ENCODE measurements around the gene DGCR2. TPM values are rescaled to one million over a fixed set of nuclear protein-coding genes. Genes with fewer than 3 reads are reported as not detected.

The DGCR2 gene, protein sequence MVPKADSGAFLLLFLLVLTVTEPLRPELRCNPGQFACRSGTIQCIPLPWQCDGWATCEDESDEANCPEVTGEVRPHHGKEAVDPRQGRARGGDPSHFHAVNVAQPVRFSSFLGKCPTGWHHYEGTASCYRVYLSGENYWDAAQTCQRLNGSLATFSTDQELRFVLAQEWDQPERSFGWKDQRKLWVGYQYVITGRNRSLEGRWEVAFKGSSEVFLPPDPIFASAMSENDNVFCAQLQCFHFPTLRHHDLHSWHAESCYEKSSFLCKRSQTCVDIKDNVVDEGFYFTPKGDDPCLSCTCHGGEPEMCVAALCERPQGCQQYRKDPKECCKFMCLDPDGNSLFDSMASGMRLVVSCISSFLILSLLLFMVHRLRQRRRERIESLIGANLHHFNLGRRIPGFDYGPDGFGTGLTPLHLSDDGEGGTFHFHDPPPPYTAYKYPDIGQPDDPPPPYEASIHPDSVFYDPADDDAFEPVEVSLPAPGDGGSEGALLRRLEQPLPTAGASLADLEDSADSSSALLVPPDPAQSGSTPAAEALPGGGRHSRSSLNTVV
- total RNA-seq (10 to 100 TPM; 26.9 to 28.4 TPM), polyA plus RNA-seq (51.7 TPM)

GRCh38 chr22:19122143-19122751, at the start of gene DGCR2:
TSS of gene DGCR2 (minus strand) at chr22:19122412. CDS start at chr22:19122206, 206 bp downstream.
- Histone ChIP-seq H3K27ac (ENCODE audit: low read depth, low read length) (peak within 1 kb of the TSS; percentile 82), H3K4me1 (ENCODE audit: insufficient read depth, low read length) (peaks cover 47% of the 10 kb centered on the region), H3K9me3 (ENCODE audit: low read length) (no peaks in the 10 kb centered on the region), H3K36me3 (ENCODE audit: insufficient read depth, low read length) (peaks cover 6% of the 10 kb centered on the region), H3K27me3 (ENCODE audit: insufficient read depth, low read length, poor library complexity, severe bottlenecking) (no peaks in the 10 kb centered on the region), H3K4me3 (ENCODE audit: low read length) (peak within 1 kb of the TSS; percentile 86)
- peak within 1 kb of the TSS; percentile 88 to 96 (median 90) for H3K4me3 Mint-ChIP-seq
- H3K4me1 Mint-ChIP-seq = peaks cover 39 to 54% (median 50%) of the 10 kb centered on the region in 3 donors
- no peaks in the 10 kb centered on the region for H3K27me3 Mint-ChIP-seq
- no peaks in the 10 kb centered on the region for H3K9me3 Mint-ChIP-seq
- peak; percentile 92 to 97 (median 94) for DNase-seq
- POLR2A ChIA-PET = interaction anchor here (1.4 to 2.4 kb wide), 5 partner anchors 11 to 357 kb away, joined by 3 to 14 read pairs (median 11); partner anchors contain the start of genes CDC45, ESS2 and UFD1
- H3K27ac Mint-ChIP-seq = peak within 1 kb of the TSS; percentile 19 to 96 (median 90)
- peaks cover 0 to 18% (median 0%) of the 10 kb centered on the region in 3 donors for H3K36me3 Mint-ChIP-seq
- CTCF ChIA-PET = interaction anchor here (0.6 to 1.8 kb wide), 4 partner anchors 11 to 22 kb away, joined by 3 to 10 read pairs (median 4); partner anchors contain the start of gene ESS2

DNA sequence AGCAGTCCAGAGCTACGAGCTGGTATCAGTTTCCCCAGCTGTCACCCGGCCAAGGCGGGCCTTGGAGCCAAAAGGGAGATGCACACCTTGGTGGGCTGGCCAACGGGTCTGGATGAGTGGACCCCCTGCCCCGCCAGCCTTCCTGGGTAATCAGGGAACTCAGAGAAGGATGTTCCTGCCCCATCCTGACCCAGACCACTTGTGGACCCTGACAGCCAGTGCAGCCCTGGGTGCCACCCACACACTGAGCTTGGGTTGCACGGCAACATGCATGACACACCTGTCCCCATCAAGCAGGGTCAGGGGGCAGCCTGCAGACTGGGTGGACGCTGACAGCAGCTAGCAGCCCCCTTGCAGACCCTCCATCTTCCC, 47.7 kb upstream of the DGCR2 start:
- Histone ChIP-seq H3K4me1 (ENCODE audit: insufficient read depth, low read length) (peaks cover 34% of the 10 kb centered on the region), H3K27ac (ENCODE audit: low read depth, low read length) (no peak overlapping the region), H3K27me3 (ENCODE audit: insufficient read depth, low read length, poor library complexity, severe bottlenecking) (peaks cover 26% of the 10 kb centered on the region), H3K36me3 (ENCODE audit: insufficient read depth, low read length) (peaks cover 5% of the 10 kb centered on the region), H3K9me3 (ENCODE audit: low read length) (no peaks in the 10 kb centered on the region), H3K4me3 (ENCODE audit: low read length) (peak overlapping the region; percentile 25)
- Mint-ChIP-seq H3K4me1 (peaks cover 23 to 47% (median 25%) of the 10 kb centered on the region in 3 donors), H3K27ac (peak overlapping the region in 2 of 8 donors; percentile 6 to 94), H3K4me3 (peak overlapping the region; percentile 92 to 95 (median 94)), H3K27me3 (peaks cover 33 to 38% of the 10 kb centered on the region in 2 donors), H3K9me3 (no peaks in the 10 kb centered on the region), H3K36me3 (peaks cover 0 to 11% (median 0%) of the 10 kb centered on the region in 3 donors)
- ChIA-PET POLR2A (no interaction called here), CTCF (no interaction called here)
- DNase-seq = no peak

DNA sequence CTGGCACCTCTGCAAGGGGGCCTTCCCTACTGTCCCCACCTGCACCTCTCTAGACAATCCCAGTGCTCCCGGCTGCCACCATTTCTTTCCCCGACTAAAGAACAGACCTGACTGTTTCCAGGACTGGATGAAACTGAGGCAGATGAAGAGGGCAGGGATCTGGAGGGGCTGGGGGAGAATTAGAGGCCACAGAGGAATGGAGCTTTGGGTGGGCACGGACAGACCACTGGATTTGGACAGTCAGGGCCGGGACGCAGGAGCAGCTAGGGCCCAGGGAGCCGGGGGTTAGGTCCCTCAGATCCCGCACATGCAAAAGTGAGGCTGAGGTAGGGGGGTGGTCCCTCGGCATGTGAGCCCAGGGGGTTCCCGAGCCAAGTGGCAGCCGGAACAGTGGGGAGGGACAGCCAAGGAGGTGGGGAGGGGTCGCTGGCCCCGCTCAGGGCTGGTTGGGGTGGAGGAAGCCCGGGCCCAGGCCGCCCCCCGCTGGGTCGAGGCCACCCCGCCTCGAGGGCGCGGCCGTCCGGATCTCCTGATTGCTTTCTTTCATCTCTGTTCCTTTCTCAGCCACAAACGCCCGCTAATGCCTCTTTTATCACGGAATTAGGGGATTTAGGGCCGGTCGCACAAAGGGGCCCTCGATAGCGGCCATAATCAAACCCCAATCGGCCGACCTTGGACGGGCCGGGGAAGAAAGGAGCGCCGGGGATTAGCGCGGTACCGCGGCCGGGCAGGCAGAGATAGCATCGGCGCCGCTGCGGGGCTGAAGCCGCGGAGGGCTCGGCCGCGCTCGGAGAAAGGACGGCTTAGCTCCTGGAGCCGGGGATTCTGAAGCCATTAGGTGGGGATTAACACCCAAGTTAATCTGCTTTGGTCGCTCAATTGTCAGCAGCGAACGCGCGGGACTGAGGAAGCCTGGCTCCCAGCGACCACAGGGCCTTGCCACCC, 47.1 kb upstream of the DGCR2 start:
- peaks cover 23 to 47% (median 25%) of the 10 kb centered on the region in 3 donors for H3K4me1 Mint-ChIP-seq
- peaks cover 5% of the 10 kb centered on the region for H3K36me3 ChIP-seq (ENCODE audit: insufficient read depth, low read length)
- no peak for DNase-seq
- peak overlapping the region in 5 of 8 donors; percentile 6 to 62 (median 26) for H3K27ac Mint-ChIP-seq
- H3K4me3 Mint-ChIP-seq = peak overlapping the region; percentile 41 to 72 (median 63)
- peaks cover 34% of the 10 kb centered on the region for H3K4me1 ChIP-seq (ENCODE audit: insufficient read depth, low read length)
- peaks cover 0 to 11% (median 4%) of the 10 kb centered on the region in 3 donors for H3K36me3 Mint-ChIP-seq
- H3K27ac ChIP-seq (ENCODE audit: low read depth, low read length) = no peak overlapping the region
- H3K27me3 Mint-ChIP-seq = peaks cover 33 to 41% of the 10 kb centered on the region in 2 donors
- ChIA-PET POLR2A (no interaction called here), CTCF (no interaction called here)
- H3K9me3 Mint-ChIP-seq = peaks cover 0 to 5% (median 0%) of the 10 kb centered on the region in 5 donors
- H3K4me3 ChIP-seq (ENCODE audit: low read length) = peak overlapping the region; percentile 25
- peaks cover 26% of the 10 kb centered on the region for H3K27me3 ChIP-seq (ENCODE audit: insufficient read depth, low read length, poor library complexity, severe bottlenecking)
- no peaks in the 10 kb centered on the region for H3K9me3 ChIP-seq (ENCODE audit: low read length)

GRCh38 chr22:19168088-19168890, 46.1 kb upstream of the DGCR2 start:
- Mint-ChIP-seq H3K4me3 (peak overlapping the region in 4 of 7 donors; percentile 3 to 61 (median 50)), H3K27ac (peak overlapping the region in 2 of 8 donors; percentile 11 to 62), H3K36me3 (peaks cover 0 to 11% (median 4%) of the 10 kb centered on the region in 3 donors), H3K9me3 (peaks cover 0 to 5% (median 0%) of the 10 kb centered on the region in 5 donors), H3K4me1 (peaks cover 19 to 42% (median 21%) of the 10 kb centered on the region in 3 donors), H3K27me3 (peaks cover 36 to 41% of the 10 kb centered on the region in 2 donors)
- Histone ChIP-seq H3K36me3 (ENCODE audit: insufficient read depth, low read length) (no peaks in the 10 kb centered on the region), H3K4me3 (ENCODE audit: low read length) (no peak overlapping the region), H3K27ac (ENCODE audit: low read depth, low read length) (no peak overlapping the region), H3K9me3 (ENCODE audit: low read length) (no peaks in the 10 kb centered on the region), H3K27me3 (ENCODE audit: insufficient read depth, low read length, poor library complexity, severe bottlenecking) (peaks cover 26% of the 10 kb centered on the region), H3K4me1 (ENCODE audit: insufficient read depth, low read length) (peaks cover 33% of the 10 kb centered on the region)
- ChIA-PET CTCF (interaction anchor here (1.1 kb wide), 1 partner anchor 24 kb away, joined by 3 read pairs; the partner anchor contains the start of gene ESS2), POLR2A (no interaction called here)
- DNase-seq = no peak

- CTCF ChIA-PET = interaction anchor here (1.1 kb wide), 1 partner anchor 23 kb away, joined by 3 read pairs; the partner anchor contains the start of gene ESS2
- no peak for DNase-seq
- H3K27me3 Mint-ChIP-seq = peaks cover 36 to 41% of the 10 kb centered on the region in 2 donors
- H3K4me1 Mint-ChIP-seq = peaks cover 11 to 32% (median 14%) of the 10 kb centered on the region in 3 donors
- peaks cover 23% of the 10 kb centered on the region for H3K4me1 ChIP-seq (ENCODE audit: insufficient read depth, low read length)
- no peak overlapping the region for H3K4me3 ChIP-seq (ENCODE audit: low read length)
- H3K36me3 Mint-ChIP-seq = peaks cover 0 to 11% (median 4%) of the 10 kb centered on the region in 3 donors
- H3K4me3 Mint-ChIP-seq = peak overlapping the region in 2 of 7 donors; percentile 41 to 61
- peaks cover 29% of the 10 kb centered on the region for H3K27me3 ChIP-seq (ENCODE audit: insufficient read depth, low read length, poor library complexity, severe bottlenecking)
- peaks cover 0 to 5% (median 0%) of the 10 kb centered on the region in 5 donors for H3K9me3 Mint-ChIP-seq
- POLR2A ChIA-PET = no interaction called here
- peak overlapping the region in 1 of 8 donors; percentile 41 for H3K27ac Mint-ChIP-seq
- H3K9me3 ChIP-seq (ENCODE audit: low read length) = no peaks in the 10 kb centered on the region
- H3K27ac ChIP-seq (ENCODE audit: low read depth, low read length) = no peak overlapping the region
- H3K36me3 ChIP-seq (ENCODE audit: insufficient read depth, low read length) = no peaks in the 10 kb centered on the region
These were observed 45.1 kb upstream of the DGCR2 start for GRCh38 chr22:19167106-19167869.

- Mint-ChIP-seq H3K36me3 (peaks cover 0 to 7% (median 4%) of the 10 kb centered on the region in 3 donors), H3K27me3 (peaks cover 36 to 41% of the 10 kb centered on the region in 2 donors), H3K9me3 (peaks cover 0 to 5% (median 0%) of the 10 kb centered on the region in 5 donors), H3K27ac (no peak overlapping the region), H3K4me1 (peaks cover 7 to 27% (median 11%) of the 10 kb centered on the region in 3 donors), H3K4me3 (peak overlapping the region in 1 of 7 donors; percentile 37)
- Histone ChIP-seq H3K27me3 (ENCODE audit: insufficient read depth, low read length, poor library complexity, severe bottlenecking) (peaks cover 29% of the 10 kb centered on the region), H3K9me3 (ENCODE audit: low read length) (no peaks in the 10 kb centered on the region), H3K4me3 (ENCODE audit: low read length) (no peak overlapping the region), H3K36me3 (ENCODE audit: insufficient read depth, low read length) (no peaks in the 10 kb centered on the region), H3K4me1 (ENCODE audit: insufficient read depth, low read length) (peaks cover 19% of the 10 kb centered on the region), H3K27ac (ENCODE audit: low read depth, low read length) (no peak overlapping the region)
- POLR2A ChIA-PET = no interaction called here
- CTCF ChIA-PET = no interaction called here
- no peak for DNase-seq
These were observed 44.2 kb upstream of the DGCR2 start for GRCh38 chr22:19166421-19166820.
